ENCODE results near the gene DAPK1.

Gene DAPK1

DNA sequence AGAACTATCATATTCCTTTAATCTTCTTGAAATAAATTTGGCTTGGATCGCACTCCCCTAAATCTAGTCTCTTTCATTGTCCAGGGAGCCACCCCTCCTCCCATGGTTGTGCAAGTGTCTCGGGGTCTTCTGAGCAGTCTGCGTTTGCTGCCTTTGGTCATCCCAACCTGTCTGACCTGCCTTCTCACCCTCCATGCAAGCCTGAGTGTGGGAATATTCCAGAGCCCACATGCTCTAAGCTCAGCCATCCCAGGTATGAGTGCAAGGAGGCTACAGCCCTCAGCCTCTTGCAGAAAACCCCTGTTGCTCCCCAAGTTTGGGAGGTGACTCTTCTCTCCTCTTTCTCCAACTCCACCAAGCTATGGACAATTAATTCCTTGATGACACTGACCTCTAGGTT is 220.6 kb downstream of the DAPK1 start:
- Histone ChIP-seq H3K9me3 (ENCODE audit: control insufficient read depth, low read depth, low read length) (no peaks in the 10 kb centered on the region), H3K4me1 (ENCODE audit: control insufficient read depth, low read depth, low read length) (no peaks in the 10 kb centered on the region), H3K4me3 (ENCODE audit: low read length) (no peak overlapping the region), H3K27me3 (ENCODE audit: control insufficient read depth, insufficient read depth, low read length) (no peaks in the 10 kb centered on the region), H3K9ac (ENCODE audit: low read length) (no peak overlapping the region), H3K27ac (ENCODE audit: low read length) (no peak overlapping the region), H3K36me3 (ENCODE audit: control insufficient read depth, low read depth, low read length) (no peaks in the 10 kb centered on the region)

GRCh38 chr9:87718852-87719612 is 221.4 kb downstream of the DAPK1 start:
- H3K4me3 ChIP-seq (ENCODE audit: low read length), result no peak overlapping the region
- no peaks in the 10 kb centered on the region for H3K4me1 ChIP-seq (ENCODE audit: control insufficient read depth, low read depth, low read length)
- H3K9me3 ChIP-seq (ENCODE audit: control insufficient read depth, low read depth, low read length), result no peaks in the 10 kb centered on the region

GRCh38 chr9:87720173-87720572 is 222.5 kb downstream of the DAPK1 start:
- Histone ChIP-seq H3K9me3 (ENCODE audit: control insufficient read depth, low read depth, low read length) (no peaks in the 10 kb centered on the region), H3K27ac (ENCODE audit: low read length) (no peak overlapping the region), H3K27me3 (ENCODE audit: control insufficient read depth, insufficient read depth, low read length) (peaks cover 8% of the 10 kb centered on the region), H3K9ac (ENCODE audit: low read length) (no peak overlapping the region), H3K4me1 (ENCODE audit: control insufficient read depth, low read depth, low read length) (no peaks in the 10 kb centered on the region), H3K4me3 (ENCODE audit: low read length) (no peak overlapping the region), H3K36me3 (ENCODE audit: control insufficient read depth, low read depth, low read length) (no peaks in the 10 kb centered on the region)

More at GRCh38 chr9:87718852-87719612, 221.4 kb downstream of the DAPK1 start:
- no peaks in the 10 kb centered on the region for H3K27me3 ChIP-seq (ENCODE audit: control insufficient read depth, insufficient read depth, low read length)
- H3K27ac ChIP-seq (ENCODE audit: low read length), result no peak overlapping the region
- H3K9ac ChIP-seq (ENCODE audit: low read length), result no peak overlapping the region
- H3K36me3 ChIP-seq (ENCODE audit: control insufficient read depth, low read depth, low read length), result no peaks in the 10 kb centered on the region

DNA sequence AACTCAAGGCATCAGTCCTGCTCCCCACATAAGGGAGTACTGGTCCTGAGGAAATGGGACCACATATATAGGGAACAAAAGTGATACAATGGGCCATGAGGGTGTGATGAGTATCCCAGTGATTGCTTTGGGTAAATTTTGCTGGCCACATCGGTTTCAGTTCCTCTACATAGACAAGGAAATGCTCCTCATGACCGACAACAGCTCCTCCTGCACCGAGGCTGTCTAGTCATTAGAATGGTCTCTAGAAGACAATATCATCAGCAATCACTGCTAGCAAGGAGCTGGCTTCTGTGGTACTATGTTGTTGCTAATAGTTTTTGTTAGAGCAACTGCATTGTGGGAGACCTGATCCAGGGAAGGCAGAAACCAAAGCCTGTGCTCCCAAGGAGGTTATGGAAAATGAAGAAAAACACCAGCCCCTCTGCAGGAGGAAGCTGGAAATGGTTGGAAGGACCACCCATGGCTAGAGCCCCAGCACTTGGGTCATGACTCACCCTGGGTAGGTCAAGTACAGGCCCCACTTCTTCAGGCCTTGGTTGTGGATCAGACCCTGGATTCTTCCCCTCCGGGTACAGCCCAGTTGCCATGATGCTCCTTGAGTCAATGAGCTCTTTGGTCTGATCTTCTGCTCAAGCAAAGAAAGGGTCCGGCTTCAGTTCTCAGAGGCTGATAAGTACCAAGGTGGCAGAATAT is 224.9 kb downstream of the DAPK1 start:
- Histone ChIP-seq H3K4me1 (ENCODE audit: control insufficient read depth, low read depth, low read length) (no peaks in the 10 kb centered on the region), H3K9me3 (ENCODE audit: control insufficient read depth, low read depth, low read length) (no peaks in the 10 kb centered on the region)

GRCh38 chr9:87725356-87725899 is 227.8 kb downstream of the DAPK1 start:
- peaks cover 12% of the 10 kb centered on the region for H3K27me3 ChIP-seq (ENCODE audit: control insufficient read depth, insufficient read depth, low read length)
- no peaks in the 10 kb centered on the region for H3K9me3 ChIP-seq (ENCODE audit: control insufficient read depth, low read depth, low read length)
- no peaks in the 10 kb centered on the region for H3K4me1 ChIP-seq (ENCODE audit: control insufficient read depth, low read depth, low read length)
- H3K27ac ChIP-seq (ENCODE audit: low read length), result no peak overlapping the region
- peak overlapping the region; percentile 64 for H3K4me3 ChIP-seq (ENCODE audit: low read length)
- peak overlapping the region; percentile 41 for H3K9ac ChIP-seq (ENCODE audit: low read length)
- peaks cover 11% of the 10 kb centered on the region for H3K36me3 ChIP-seq (ENCODE audit: control insufficient read depth, low read depth, low read length)

More for the DNA sequence above, 224.9 kb downstream of the DAPK1 start:
- H3K27me3 ChIP-seq (ENCODE audit: control insufficient read depth, insufficient read depth, low read length), result peaks cover 12% of the 10 kb centered on the region
- no peak overlapping the region for H3K4me3 ChIP-seq (ENCODE audit: low read length)
- no peak overlapping the region for H3K9ac ChIP-seq (ENCODE audit: low read length)
- peaks cover under 1% of the 10 kb centered on the region for H3K36me3 ChIP-seq (ENCODE audit: control insufficient read depth, low read depth, low read length)
- H3K27ac ChIP-seq (ENCODE audit: low read length), result no peak overlapping the region

DNA sequence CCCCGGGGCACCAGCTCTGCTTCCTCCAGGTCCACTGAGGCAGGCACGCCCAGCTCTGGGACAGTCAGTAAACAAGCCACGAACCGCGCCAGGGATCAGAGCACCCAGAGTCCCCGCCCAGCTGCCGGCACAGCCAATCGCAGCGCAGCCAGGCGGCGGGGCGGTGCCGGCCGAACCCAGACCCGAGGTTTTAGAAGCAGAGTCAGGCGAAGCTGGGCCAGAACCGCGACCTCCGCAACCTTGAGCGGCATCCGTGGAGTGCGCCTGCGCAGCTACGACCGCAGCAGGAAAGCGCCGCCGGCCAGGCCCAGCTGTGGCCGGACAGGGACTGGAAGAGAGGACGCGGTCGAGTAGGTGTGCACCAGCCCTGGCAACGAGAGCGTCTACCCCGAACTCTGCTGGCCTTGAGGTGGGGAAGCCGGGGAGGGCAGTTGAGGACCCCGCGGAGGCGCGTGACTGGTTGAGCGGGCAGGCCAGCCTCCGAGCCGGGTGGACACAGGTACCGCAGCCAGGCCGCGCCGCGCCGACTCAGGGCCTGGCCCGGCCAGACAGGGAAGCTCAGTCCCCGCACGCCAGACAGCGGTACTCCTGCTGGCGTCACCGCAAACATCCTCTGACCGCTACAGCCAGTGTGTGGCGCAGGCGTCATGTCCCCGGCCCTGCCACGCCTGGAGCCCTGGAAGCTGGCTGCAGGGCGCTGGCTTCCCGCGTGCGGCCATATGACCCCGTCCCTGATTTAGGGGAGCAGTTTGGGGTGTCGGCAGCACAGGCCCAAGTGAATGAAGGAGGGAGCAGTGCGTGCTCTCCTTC is 228.4 kb downstream of the DAPK1 start, which contains the start of gene CTSL:
Gene CTSL (plus strand): TSS at position 220 of the 810 bp plus-strand sequence. CDS start 1,485 bp downstream, outside the sequence.
- H3K9ac ChIP-seq (ENCODE audit: low read length), result peak within 1 kb of the TSS; percentile 41
- peaks cover 11% of the 10 kb centered on the region for H3K36me3 ChIP-seq (ENCODE audit: control insufficient read depth, low read depth, low read length)
- no peak within 1 kb of the TSS for H3K27ac ChIP-seq (ENCODE audit: low read length)
- H3K4me3 ChIP-seq (ENCODE audit: low read length), result peak within 1 kb of the TSS; percentile 64
- peaks cover 12% of the 10 kb centered on the region for H3K27me3 ChIP-seq (ENCODE audit: control insufficient read depth, insufficient read depth, low read length)
- no peaks in the 10 kb centered on the region for H3K9me3 ChIP-seq (ENCODE audit: control insufficient read depth, low read depth, low read length)
- no peaks in the 10 kb centered on the region for H3K4me1 ChIP-seq (ENCODE audit: control insufficient read depth, low read depth, low read length)

GRCh38 chr9:87729246-87729645 is 231.6 kb downstream of the DAPK1 start:
- Histone ChIP-seq H3K4me3 (ENCODE audit: low read length) (no peak overlapping the region), H3K36me3 (ENCODE audit: control insufficient read depth, low read depth, low read length) (peaks cover 11% of the 10 kb centered on the region), H3K9ac (ENCODE audit: low read length) (no peak overlapping the region), H3K9me3 (ENCODE audit: control insufficient read depth, low read depth, low read length) (no peaks in the 10 kb centered on the region), H3K27ac (ENCODE audit: low read length) (no peak overlapping the region), H3K27me3 (ENCODE audit: control insufficient read depth, insufficient read depth, low read length) (peaks cover 12% of the 10 kb centered on the region), H3K4me1 (ENCODE audit: control insufficient read depth, low read depth, low read length) (no peaks in the 10 kb centered on the region)

DNA sequence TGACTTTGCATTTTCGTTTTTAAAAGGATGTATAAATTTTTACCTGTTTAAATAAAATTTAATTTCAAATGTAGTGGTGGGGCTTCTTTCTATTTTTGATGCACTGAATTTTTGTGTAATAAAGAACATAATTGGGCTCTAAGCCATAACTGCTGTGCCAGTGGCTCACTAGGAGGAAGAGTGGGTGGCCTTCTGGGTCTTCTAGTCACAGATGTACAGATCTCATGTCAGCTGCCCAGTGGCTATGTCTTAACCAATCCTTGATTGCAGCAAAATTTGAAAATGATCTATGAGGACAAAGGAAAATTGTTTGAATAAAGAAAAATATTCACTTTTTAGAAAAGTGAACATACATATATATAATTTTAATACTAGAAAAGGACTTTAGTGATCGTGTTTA is 233.7 kb downstream of the DAPK1 start:
- Histone ChIP-seq H3K9me3 (ENCODE audit: control insufficient read depth, low read depth, low read length) (no peaks in the 10 kb centered on the region), H3K27me3 (ENCODE audit: control insufficient read depth, insufficient read depth, low read length) (no peaks in the 10 kb centered on the region), H3K36me3 (ENCODE audit: control insufficient read depth, low read depth, low read length) (peaks cover 11% of the 10 kb centered on the region), H3K4me1 (ENCODE audit: control insufficient read depth, low read depth, low read length) (no peaks in the 10 kb centered on the region), H3K9ac (ENCODE audit: low read length) (no peak overlapping the region), H3K27ac (ENCODE audit: low read length) (no peak overlapping the region), H3K4me3 (ENCODE audit: low read length) (no peak overlapping the region)

- Histone ChIP-seq H3K36me3 (ENCODE audit: control insufficient read depth, low read depth, low read length) (peaks cover 11% of the 10 kb centered on the region), H3K9me3 (ENCODE audit: control insufficient read depth, low read depth, low read length) (no peaks in the 10 kb centered on the region), H3K9ac (ENCODE audit: low read length) (no peak overlapping the region), H3K27me3 (ENCODE audit: control insufficient read depth, insufficient read depth, low read length) (no peaks in the 10 kb centered on the region), H3K27ac (ENCODE audit: low read length) (no peak overlapping the region), H3K4me3 (ENCODE audit: low read length) (no peak overlapping the region), H3K4me1 (ENCODE audit: control insufficient read depth, low read depth, low read length) (no peaks in the 10 kb centered on the region)
These were observed 234.7 kb downstream of the DAPK1 start for GRCh38 chr9:87732344-87732743.

DNA sequence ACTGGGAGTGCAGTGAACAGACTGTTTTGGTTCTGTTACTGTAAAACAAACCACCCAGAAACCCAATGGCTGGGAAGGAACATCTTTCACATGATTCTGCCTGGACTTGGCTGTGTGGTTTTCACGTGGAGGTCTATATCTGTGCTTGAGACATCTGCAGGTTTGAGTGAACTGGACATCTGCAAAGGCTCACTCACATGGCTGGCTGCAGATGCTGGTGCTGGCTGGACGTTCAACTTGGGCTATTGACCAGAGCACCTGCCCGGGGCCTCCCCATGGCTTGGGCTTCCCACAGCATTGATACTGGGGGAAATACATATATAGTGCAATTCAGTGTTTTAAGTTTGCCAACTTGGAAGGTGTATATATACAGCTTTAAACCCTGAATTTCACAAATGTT is 235.1 kb downstream of the DAPK1 start:
- Histone ChIP-seq H3K4me3 (ENCODE audit: low read length) (no peak overlapping the region), H3K36me3 (ENCODE audit: control insufficient read depth, low read depth, low read length) (peaks cover 8% of the 10 kb centered on the region), H3K9me3 (ENCODE audit: control insufficient read depth, low read depth, low read length) (no peaks in the 10 kb centered on the region), H3K27ac (ENCODE audit: low read length) (no peak overlapping the region), H3K4me1 (ENCODE audit: control insufficient read depth, low read depth, low read length) (no peaks in the 10 kb centered on the region), H3K27me3 (ENCODE audit: control insufficient read depth, insufficient read depth, low read length) (no peaks in the 10 kb centered on the region), H3K9ac (ENCODE audit: low read length) (no peak overlapping the region)
